ENCODE measurements around the gene TNXB. TPM values are rescaled to one million over a fixed set of nuclear protein-coding genes. Genes with fewer than 3 reads are reported as not detected.
"Not testable (repeated sequence)": the region's sequence is repeated elsewhere in the genome, so short reads cannot be mapped to it uniquely, and the experiment has no call there.

Gene TNXB
- total and polyA plus RNA-seq, 4 experiments from 2014 or later: 0.31 to 22.4 (median 16.5) TPM; not detected in 1

DNA sequence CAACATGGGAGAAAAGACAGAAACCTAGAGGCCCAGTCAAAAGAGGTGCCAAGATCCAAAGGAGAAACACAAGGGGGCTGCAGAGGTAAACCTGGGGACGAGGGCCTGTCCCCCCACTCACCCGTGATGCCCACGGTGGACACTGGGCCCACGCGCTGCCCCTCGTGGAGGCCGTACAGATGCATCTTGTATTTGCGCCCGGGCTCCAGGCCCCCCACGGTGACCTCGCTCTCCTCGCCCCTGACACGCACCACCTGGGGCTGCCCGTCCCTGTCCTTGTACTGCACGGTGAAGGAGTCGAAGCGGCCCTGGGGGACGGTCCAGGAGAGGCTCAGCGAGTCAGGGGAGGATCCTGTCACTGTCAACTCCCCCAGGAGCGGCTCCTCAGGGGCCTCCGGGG is 60.0 kb downstream of the TNXB start:
- H3K36me3 Mint-ChIP-seq; H3K4me3 ChIP-seq (ENCODE audit: low read length in 2 of 2); DNase-seq; H3K27me3 Mint-ChIP-seq; CTCF ChIA-PET (ENCODE audit: partially characterized antibody); H3K9me3 Mint-ChIP-seq; H3K4me3 Mint-ChIP-seq; H3K4me1 Mint-ChIP-seq; H3K27ac ChIP-seq (ENCODE audit: low read depth, low read length); H3K9me3 ChIP-seq (ENCODE audit: control insufficient read depth in 1 of 2, low read length in 2 of 2); POLR2A ChIA-PET (ENCODE audit: partially characterized antibody); H3K27me3 ChIP-seq (ENCODE audit: insufficient read depth, low read length); H3K36me3 ChIP-seq (ENCODE audit: insufficient read depth, low read length): not testable (repeated sequence)
- H3K4me1 ChIP-seq (ENCODE audit: insufficient read depth, low read length): peaks cover 10% of the 10 kb centered on the region
- H3K27ac Mint-ChIP-seq: peak overlapping the region in 1 of 7 donors; percentile 42
- intact Hi-C loops (cut with micrococcal nuclease): loop anchor here (10.0 kb wide), 1 partner anchor 106 kb away; the partner anchor contains the start of genes PPT2 and PRRT1

DNA sequence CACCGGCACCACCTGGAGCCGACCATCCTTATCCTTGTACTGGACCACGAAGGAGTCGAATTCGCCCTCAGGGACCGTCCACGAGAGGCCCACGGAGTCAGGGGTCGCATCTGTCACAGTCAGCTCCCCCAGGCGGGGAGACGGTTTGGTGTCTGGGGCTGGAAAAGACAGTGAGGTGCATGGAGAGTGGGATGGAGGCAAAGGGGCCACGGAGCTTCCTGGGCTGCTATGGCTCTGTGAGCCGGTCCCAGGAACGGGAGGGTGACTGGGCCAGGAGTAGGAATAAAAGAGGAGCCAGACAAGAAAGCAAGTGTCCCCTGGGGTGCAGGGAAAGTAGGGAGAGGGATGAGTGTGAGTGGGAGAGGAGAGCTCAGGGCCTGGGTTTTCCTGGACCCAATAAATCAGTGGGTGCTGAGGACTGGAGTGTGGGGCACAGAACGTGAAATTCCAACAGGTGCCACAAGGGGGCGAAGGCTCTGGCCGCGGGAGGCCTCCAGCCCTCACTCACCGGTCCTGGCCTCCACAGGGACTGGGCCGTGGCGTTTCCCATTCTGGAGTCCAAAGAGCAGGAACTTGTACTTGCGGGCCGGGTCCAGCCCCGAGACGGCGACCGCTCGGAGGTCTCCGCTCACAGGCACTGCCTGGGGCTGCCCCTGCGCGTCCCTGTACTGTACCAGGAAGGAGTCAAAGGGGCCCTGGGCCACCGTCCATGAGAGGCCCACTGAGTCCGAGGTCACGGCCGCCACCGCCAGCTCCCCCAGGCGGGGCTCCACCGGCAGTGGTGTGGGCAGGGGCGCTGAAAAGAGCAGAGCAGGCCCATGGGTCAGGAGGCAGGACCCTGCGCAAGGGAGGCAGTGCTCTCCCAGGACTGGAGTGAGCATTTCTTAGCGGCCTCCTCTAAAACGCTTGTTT is 61.0 kb downstream of the TNXB start:
- DNase-seq: peak in 4 of 5 donors; percentile 52 to 65 (median 56)
- Mint-ChIP-seq H3K36me3 (no peaks in the 10 kb centered on the region), H3K9me3 (no peaks in the 10 kb centered on the region), H3K4me3 (peak overlapping the region in 1 of 8 donors; percentile 64), H3K27ac (peak overlapping the region in 1 of 7 donors; percentile 43), H3K4me1 (peaks cover 3 to 8% (median 5%) of the 10 kb centered on the region in 4 donors), H3K27me3 (peaks cover 0 to 5% of the 10 kb centered on the region in 2 donors)
- H3K4me1 ChIP-seq (ENCODE audit: insufficient read depth, low read length): peaks cover 10% of the 10 kb centered on the region
- POLR2A ChIA-PET (ENCODE audit: partially characterized antibody): interaction anchor here (0.9 kb wide), 1 partner anchor 148 kb away, joined by 4 read pairs; no protein-coding TSS in a partner anchor
- H3K27ac ChIP-seq (ENCODE audit: low read depth, low read length): no peak overlapping the region
- H3K9me3 ChIP-seq (ENCODE audit: control insufficient read depth in 1 of 2, low read length in 2 of 2): no peaks in the 10 kb centered on the region
- no peaks in the 10 kb centered on the region for H3K27me3 ChIP-seq (ENCODE audit: insufficient read depth, low read length)
- no peaks in the 10 kb centered on the region for H3K36me3 ChIP-seq (ENCODE audit: insufficient read depth, low read length)
- intact Hi-C loops (cut with micrococcal nuclease): loop anchor here (10.0 kb wide), 1 partner anchor 107 kb away; the partner anchor contains the start of genes PPT2 and PRRT1
- CTCF ChIA-PET (ENCODE audit: partially characterized antibody): interaction anchor here (0.7 to 2.3 kb wide), 5 partner anchors 11 to 775 kb away, joined by 3 to 7 read pairs (median 3); no protein-coding TSS in a partner anchor
- no peak overlapping the region for H3K4me3 ChIP-seq (ENCODE audit: low read length in 2 of 2)

- ChIA-PET POLR2A (ENCODE audit: partially characterized antibody) (interaction anchor here (0.9 kb wide), 1 partner anchor 148 kb away, joined by 4 read pairs; no protein-coding TSS in a partner anchor), CTCF (ENCODE audit: partially characterized antibody) (interaction anchor here (0.7 to 2.3 kb wide), 5 partner anchors 12 to 776 kb away, joined by 3 to 7 read pairs (median 3); no protein-coding TSS in a partner anchor)
- Mint-ChIP-seq H3K4me3 (no peak overlapping the region), H3K9me3 (no peaks in the 10 kb centered on the region), H3K27ac (no peak overlapping the region), H3K4me1 (peaks cover 3 to 8% (median 5%) of the 10 kb centered on the region in 4 donors), H3K27me3 (peaks cover 0 to 5% of the 10 kb centered on the region in 2 donors), H3K36me3 (no peaks in the 10 kb centered on the region)
- no peak for DNase-seq
- Histone ChIP-seq H3K4me3 (ENCODE audit: low read length in 2 of 2) (no peak overlapping the region), H3K9me3 (ENCODE audit: control insufficient read depth in 1 of 2, low read length in 2 of 2) (no peaks in the 10 kb centered on the region), H3K4me1 (ENCODE audit: insufficient read depth, low read length) (peaks cover 10% of the 10 kb centered on the region), H3K27ac (ENCODE audit: low read depth, low read length) (no peak overlapping the region), H3K36me3 (ENCODE audit: insufficient read depth, low read length) (no peaks in the 10 kb centered on the region), H3K27me3 (ENCODE audit: insufficient read depth, low read length) (no peaks in the 10 kb centered on the region)
- intact Hi-C loops (cut with micrococcal nuclease): loop anchor here (10.0 kb wide), 1 partner anchor 107 kb away; the partner anchor contains the start of genes PPT2 and PRRT1
Observed at GRCh38 chr6:32047539-32047854, 61.6 kb downstream of the TNXB start.

DNA sequence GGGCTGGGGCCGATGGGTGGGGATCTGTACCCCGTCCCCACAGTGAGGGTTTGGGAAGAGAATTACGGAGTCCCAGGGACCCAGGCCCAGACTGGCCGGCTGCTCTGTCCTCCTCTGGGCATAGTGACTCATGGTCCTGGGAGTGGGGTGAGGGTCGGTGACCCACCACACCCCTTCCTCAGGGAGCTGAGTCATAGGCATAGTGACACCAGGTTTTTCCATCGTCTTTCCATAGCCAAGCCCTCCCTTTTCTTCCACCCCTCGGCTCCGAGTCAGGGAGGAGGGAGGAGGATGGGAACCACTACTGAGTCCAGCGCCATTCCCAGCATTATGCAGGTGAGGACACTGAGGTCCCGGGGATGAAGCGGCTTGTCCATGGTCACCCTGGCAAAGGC is 62.1 kb downstream of the TNXB start:
- intact Hi-C loops (cut with micrococcal nuclease): loop anchor here (10.0 kb wide), 1 partner anchor 108 kb away; the partner anchor contains the start of genes PPT2 and PRRT1
- Mint-ChIP-seq H3K27me3 (peaks cover 0 to 5% of the 10 kb centered on the region in 2 donors), H3K4me1 (peaks cover 3 to 8% (median 5%) of the 10 kb centered on the region in 4 donors), H3K9me3 (no peaks in the 10 kb centered on the region), H3K4me3 (no peak overlapping the region), H3K36me3 (no peaks in the 10 kb centered on the region), H3K27ac (no peak overlapping the region)
- no peak overlapping the region for H3K27ac ChIP-seq (ENCODE audit: low read depth, low read length)
- no peaks in the 10 kb centered on the region for H3K36me3 ChIP-seq (ENCODE audit: insufficient read depth, low read length)
- CTCF ChIA-PET (ENCODE audit: partially characterized antibody): interaction anchor here (1.1 to 2.3 kb wide), 2 partner anchors 73 to 108 kb away, joined by 3 to 7 read pairs; no protein-coding TSS in a partner anchor
- DNase-seq: no peak
- peaks cover 10% of the 10 kb centered on the region for H3K4me1 ChIP-seq (ENCODE audit: insufficient read depth, low read length)
- no peaks in the 10 kb centered on the region for H3K27me3 ChIP-seq (ENCODE audit: insufficient read depth, low read length)
- no peak overlapping the region for H3K4me3 ChIP-seq (ENCODE audit: low read length in 2 of 2)
- no peaks in the 10 kb centered on the region for H3K9me3 ChIP-seq (ENCODE audit: control insufficient read depth in 1 of 2, low read length in 2 of 2)
- POLR2A ChIA-PET (ENCODE audit: partially characterized antibody): interaction anchor here (0.9 kb wide), 1 partner anchor 149 kb away, joined by 4 read pairs; no protein-coding TSS in a partner anchor

DNA sequence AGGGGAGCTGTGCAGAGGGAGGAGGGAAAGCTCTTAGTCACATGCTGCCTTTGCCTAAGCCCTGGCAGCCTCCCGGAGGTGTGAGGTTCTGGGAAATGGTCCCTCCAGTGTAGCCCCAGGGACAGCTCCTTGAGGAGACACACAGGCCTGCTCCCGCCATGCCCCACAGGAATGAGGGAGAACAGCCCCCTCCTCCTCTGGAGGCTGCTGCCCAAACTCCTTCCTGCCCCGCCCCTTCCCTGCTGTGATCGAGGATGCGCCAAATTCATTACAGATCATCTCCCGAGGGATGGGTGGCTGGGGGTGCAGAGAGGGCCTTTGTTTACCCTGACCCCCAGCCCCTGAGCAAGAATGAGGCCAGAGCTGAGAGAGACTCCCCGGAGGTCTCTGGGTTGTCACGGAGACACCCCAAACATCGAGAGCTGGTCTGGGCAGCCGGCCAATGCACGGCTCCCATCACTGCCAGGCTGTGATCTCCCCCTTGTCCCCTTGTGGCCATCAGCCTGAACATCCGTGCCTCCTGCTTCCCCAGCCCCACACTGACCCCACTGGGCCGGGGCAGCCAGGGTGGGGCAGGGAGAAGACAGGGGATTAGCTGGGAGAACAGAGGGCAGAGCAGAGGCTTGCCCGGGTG is 62.6 kb downstream of the TNXB start:
- Mint-ChIP-seq H3K4me1 (peaks cover 3 to 8% (median 5%) of the 10 kb centered on the region in 4 donors), H3K9me3 (no peaks in the 10 kb centered on the region), H3K27ac (no peak overlapping the region), H3K4me3 (no peak overlapping the region), H3K27me3 (peaks cover 0 to 5% of the 10 kb centered on the region in 2 donors), H3K36me3 (no peaks in the 10 kb centered on the region)
- DNase-seq: no peak
- no peak overlapping the region for H3K4me3 ChIP-seq (ENCODE audit: low read length in 2 of 2)
- CTCF ChIA-PET (ENCODE audit: partially characterized antibody): interaction anchor here (2.3 kb wide), 1 partner anchor 108 kb away, joined by 7 read pairs; no protein-coding TSS in a partner anchor
- intact Hi-C loops (cut with micrococcal nuclease): loop anchor here (10.0 kb wide), 1 partner anchor 108 kb away; the partner anchor contains the start of genes PPT2 and PRRT1
- no peaks in the 10 kb centered on the region for H3K27me3 ChIP-seq (ENCODE audit: insufficient read depth, low read length)
- H3K4me1 ChIP-seq (ENCODE audit: insufficient read depth, low read length): peaks cover 10% of the 10 kb centered on the region
- POLR2A ChIA-PET (ENCODE audit: partially characterized antibody): no interaction called here
- H3K9me3 ChIP-seq (ENCODE audit: control insufficient read depth in 1 of 2, low read length in 2 of 2): no peaks in the 10 kb centered on the region
- no peak overlapping the region for H3K27ac ChIP-seq (ENCODE audit: low read depth, low read length)
- no peaks in the 10 kb centered on the region for H3K36me3 ChIP-seq (ENCODE audit: insufficient read depth, low read length)

DNA sequence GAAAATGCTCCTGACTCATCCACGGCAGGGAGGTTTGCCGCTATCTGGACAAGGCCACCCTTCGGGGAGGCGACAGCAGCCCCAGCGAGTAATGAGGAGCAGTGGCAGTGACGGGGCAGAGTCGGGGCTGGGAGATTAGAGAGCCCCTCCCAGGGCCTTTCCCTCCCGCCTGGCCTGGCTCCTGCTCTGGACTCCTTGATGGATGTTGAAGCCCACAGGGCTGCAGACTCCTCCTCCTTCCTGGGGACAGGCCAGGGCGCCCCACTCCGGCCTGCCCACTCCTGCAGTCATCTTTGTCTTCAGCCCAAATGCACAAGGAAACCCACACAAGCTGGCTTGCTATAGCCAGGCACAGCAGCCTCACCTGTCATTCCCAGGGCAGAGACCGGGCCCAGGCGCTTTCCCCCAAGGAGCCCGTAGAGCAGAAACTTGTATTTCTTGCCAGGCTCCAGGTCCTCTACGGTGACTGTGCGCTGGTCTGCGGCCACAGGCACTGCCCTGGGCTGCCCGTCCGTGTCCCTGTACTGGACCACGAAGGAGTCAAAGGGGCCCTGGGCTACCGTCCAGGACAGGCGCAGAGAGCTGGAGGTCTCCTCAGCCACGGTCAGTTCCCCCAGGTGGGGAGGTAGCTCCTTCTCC is 63.2 kb downstream of the TNXB start:
- Mint-ChIP-seq H3K4me1 (peaks cover 3 to 8% (median 5%) of the 10 kb centered on the region in 4 donors), H3K9me3 (no peaks in the 10 kb centered on the region), H3K4me3 (no peak overlapping the region), H3K36me3 (no peaks in the 10 kb centered on the region), H3K27ac (no peak overlapping the region), H3K27me3 (peaks cover 0 to 5% of the 10 kb centered on the region in 2 donors)
- Histone ChIP-seq H3K27ac (ENCODE audit: low read depth, low read length) (no peak overlapping the region), H3K4me1 (ENCODE audit: insufficient read depth, low read length) (peaks cover 10% of the 10 kb centered on the region), H3K4me3 (ENCODE audit: low read length in 2 of 2) (no peak overlapping the region), H3K9me3 (ENCODE audit: control insufficient read depth in 1 of 2, low read length in 2 of 2) (no peaks in the 10 kb centered on the region), H3K27me3 (ENCODE audit: insufficient read depth, low read length) (no peaks in the 10 kb centered on the region), H3K36me3 (ENCODE audit: insufficient read depth, low read length) (no peaks in the 10 kb centered on the region)
- intact Hi-C loops (cut with micrococcal nuclease): loop anchor here (10.0 kb wide), 1 partner anchor 109 kb away; the partner anchor contains the start of genes PPT2 and PRRT1
- ChIA-PET POLR2A (ENCODE audit: partially characterized antibody) (no interaction called here), CTCF (ENCODE audit: partially characterized antibody) (no interaction called here)
- no peak for DNase-seq
